ENCODE results near the gene ZNF45.

The ZNF45 gene

GRCh38 chr19:43934985-43935708 lies at the start of gene ZNF45:
Gene ZNF45 (minus strand): TSS chr19:43935282. CDS start chr19:43922185, 13,097 bp downstream.
- H3K27me3 ChIP-seq (ENCODE audit: low read depth, low read length): no peaks in the 10 kb centered on the region
- H3K4me1 ChIP-seq (ENCODE audit: control insufficient read depth in 1 of 2, insufficient read depth in 2 of 2, low read length in 2 of 2): peaks cover 8 to 15% of the 10 kb centered on the region in 2 donors
- H3K36me3 ChIP-seq (ENCODE audit: control insufficient read depth in 1 of 2, insufficient read depth in 2 of 2, low read length in 2 of 2): peaks cover 21 to 30% of the 10 kb centered on the region in 2 donors
- H3K27ac ChIP-seq (ENCODE audit: low read length): peak within 1 kb of the TSS; percentile 74
- H3K4me3 ChIP-seq (ENCODE audit: low read depth in 1 of 2, low read length in 2 of 2): peak within 1 kb of the TSS; percentile 82 to 83
- peaks cover 0 to 3% of the 10 kb centered on the region in 2 donors for H3K9me3 ChIP-seq (ENCODE audit: control insufficient read depth in 1 of 2, low read length in 2 of 2)

- H3K27ac ChIP-seq (ENCODE audit: low read length): peak overlapping the region; percentile 69
- peaks cover 3 to 16% of the 10 kb centered on the region in 2 donors for H3K36me3 ChIP-seq (ENCODE audit: control insufficient read depth in 1 of 2, insufficient read depth in 2 of 2, low read length in 2 of 2)
- H3K27me3 ChIP-seq (ENCODE audit: low read depth, low read length): no peaks in the 10 kb centered on the region
- peaks cover 5 to 24% of the 10 kb centered on the region in 2 donors for H3K9me3 ChIP-seq (ENCODE audit: control insufficient read depth in 1 of 2, low read length in 2 of 2)
- H3K4me3 ChIP-seq (ENCODE audit: low read depth in 1 of 2, low read length in 2 of 2): peak overlapping the region; percentile 83 to 85
- H3K4me1 ChIP-seq (ENCODE audit: control insufficient read depth in 1 of 2, insufficient read depth in 2 of 2, low read length in 2 of 2): peaks cover 0 to 10% of the 10 kb centered on the region in 2 donors
Observed at GRCh38 chr19:43984687-43985000, 49.6 kb upstream of the ZNF45 start.

- H3K36me3 ChIP-seq (ENCODE audit: control insufficient read depth in 1 of 2, insufficient read depth in 2 of 2, low read length in 2 of 2): peaks cover 3 to 11% of the 10 kb centered on the region in 2 donors
- H3K4me3 ChIP-seq (ENCODE audit: low read depth in 1 of 2, low read length in 2 of 2): peak within 1 kb of the TSS; percentile 83 to 85
- no peaks in the 10 kb centered on the region for H3K27me3 ChIP-seq (ENCODE audit: low read depth, low read length)
- H3K4me1 ChIP-seq (ENCODE audit: control insufficient read depth in 1 of 2, insufficient read depth in 2 of 2, low read length in 2 of 2): peaks cover 0 to 10% of the 10 kb centered on the region in 2 donors
- peaks cover 5 to 27% of the 10 kb centered on the region in 2 donors for H3K9me3 ChIP-seq (ENCODE audit: control insufficient read depth in 1 of 2, low read length in 2 of 2)
- H3K27ac ChIP-seq (ENCODE audit: low read length): peak within 1 kb of the TSS; percentile 69
Observed at GRCh38 chr19:43983912-43984686, 49.0 kb upstream of the ZNF45 start, which contains the start of gene ZNF155. Gene ZNF155 (plus strand): TSS chr19:43984188. CDS start chr19:43988544, 4,356 bp downstream.

GRCh38 chr19:43983544-43983911 lies 48.4 kb upstream of the ZNF45 start:
- Histone ChIP-seq H3K36me3 (ENCODE audit: control insufficient read depth in 1 of 2, insufficient read depth in 2 of 2, low read length in 2 of 2) (peaks cover 3 to 5% of the 10 kb centered on the region in 2 donors), H3K27ac (ENCODE audit: low read length) (no peak overlapping the region), H3K4me1 (ENCODE audit: control insufficient read depth in 1 of 2, insufficient read depth in 2 of 2, low read length in 2 of 2) (peaks cover 0 to 10% of the 10 kb centered on the region in 2 donors), H3K4me3 (ENCODE audit: low read depth in 1 of 2, low read length in 2 of 2) (peak overlapping the region; percentile 83 to 85), H3K9me3 (ENCODE audit: control insufficient read depth in 1 of 2, low read length in 2 of 2) (peaks cover 8 to 30% of the 10 kb centered on the region in 2 donors), H3K27me3 (ENCODE audit: low read depth, low read length) (no peaks in the 10 kb centered on the region)

GRCh38 chr19:43976732-43977131 lies 41.6 kb upstream of the ZNF45 start:
- Histone ChIP-seq H3K27ac (ENCODE audit: low read length) (no peak overlapping the region), H3K9me3 (ENCODE audit: control insufficient read depth in 1 of 2, low read length in 2 of 2) (peaks cover 37 to 83% of the 10 kb centered on the region in 2 donors), H3K4me1 (ENCODE audit: control insufficient read depth in 1 of 2, insufficient read depth in 2 of 2, low read length in 2 of 2) (no peaks in the 10 kb centered on the region), H3K36me3 (ENCODE audit: control insufficient read depth in 1 of 2, insufficient read depth in 2 of 2, low read length in 2 of 2) (peaks cover 0 to 9% of the 10 kb centered on the region in 2 donors), H3K27me3 (ENCODE audit: low read depth, low read length) (no peaks in the 10 kb centered on the region), H3K4me3 (ENCODE audit: low read depth in 1 of 2, low read length in 2 of 2) (peak overlapping the region in 1 of 2 donors; percentile 38)

GRCh38 chr19:43966079-43966694 lies 31.1 kb upstream of the ZNF45 start:
- peaks cover 80 to 92% of the 10 kb centered on the region in 2 donors for H3K9me3 ChIP-seq (ENCODE audit: control insufficient read depth in 1 of 2, low read length in 2 of 2)

GRCh38 chr19:43960411-43960810 lies 25.3 kb upstream of the ZNF45 start:
- peaks cover 17 to 67% of the 10 kb centered on the region in 2 donors for H3K36me3 ChIP-seq (ENCODE audit: control insufficient read depth in 1 of 2, insufficient read depth in 2 of 2, low read length in 2 of 2)
- H3K27me3 ChIP-seq (ENCODE audit: low read depth, low read length): no peaks in the 10 kb centered on the region
- H3K9me3 ChIP-seq (ENCODE audit: control insufficient read depth in 1 of 2, low read length in 2 of 2): peaks cover 41 to 82% of the 10 kb centered on the region in 2 donors
- peak overlapping the region in 1 of 2 donors; percentile 60 for H3K4me3 ChIP-seq (ENCODE audit: low read depth in 1 of 2, low read length in 2 of 2)
- no peak overlapping the region for H3K27ac ChIP-seq (ENCODE audit: low read length)
- no peaks in the 10 kb centered on the region for H3K4me1 ChIP-seq (ENCODE audit: control insufficient read depth in 1 of 2, insufficient read depth in 2 of 2, low read length in 2 of 2)

More at GRCh38 chr19:43966079-43966694, 31.1 kb upstream of the ZNF45 start:
- Histone ChIP-seq H3K4me1 (ENCODE audit: control insufficient read depth in 1 of 2, insufficient read depth in 2 of 2, low read length in 2 of 2) (no peaks in the 10 kb centered on the region), H3K36me3 (ENCODE audit: control insufficient read depth in 1 of 2, insufficient read depth in 2 of 2, low read length in 2 of 2) (peaks cover 35 to 91% of the 10 kb centered on the region in 2 donors), H3K27ac (ENCODE audit: low read length) (no peak overlapping the region), H3K4me3 (ENCODE audit: low read depth in 1 of 2, low read length in 2 of 2) (peak overlapping the region; percentile 47 to 63), H3K27me3 (ENCODE audit: low read depth, low read length) (no peaks in the 10 kb centered on the region)

GRCh38 chr19:43957891-43958290 lies 22.8 kb upstream of the ZNF45 start:
- Histone ChIP-seq H3K4me3 (ENCODE audit: low read depth in 1 of 2, low read length in 2 of 2) (peak overlapping the region in 1 of 2 donors; percentile 60), H3K9me3 (ENCODE audit: control insufficient read depth in 1 of 2, low read length in 2 of 2) (peaks cover 29 to 73% of the 10 kb centered on the region in 2 donors), H3K36me3 (ENCODE audit: control insufficient read depth in 1 of 2, insufficient read depth in 2 of 2, low read length in 2 of 2) (peaks cover 0 to 58% of the 10 kb centered on the region in 2 donors), H3K27ac (ENCODE audit: low read length) (no peak overlapping the region), H3K4me1 (ENCODE audit: control insufficient read depth in 1 of 2, insufficient read depth in 2 of 2, low read length in 2 of 2) (no peaks in the 10 kb centered on the region), H3K27me3 (ENCODE audit: low read depth, low read length) (no peaks in the 10 kb centered on the region)

- Histone ChIP-seq H3K27me3 (ENCODE audit: low read depth, low read length) (no peaks in the 10 kb centered on the region), H3K9me3 (ENCODE audit: control insufficient read depth in 1 of 2, low read length in 2 of 2) (peaks cover 22 to 62% of the 10 kb centered on the region in 2 donors), H3K4me3 (ENCODE audit: low read depth in 1 of 2, low read length in 2 of 2) (no peak overlapping the region), H3K4me1 (ENCODE audit: control insufficient read depth in 1 of 2, insufficient read depth in 2 of 2, low read length in 2 of 2) (no peaks in the 10 kb centered on the region), H3K36me3 (ENCODE audit: control insufficient read depth in 1 of 2, insufficient read depth in 2 of 2, low read length in 2 of 2) (peaks cover 0 to 47% of the 10 kb centered on the region in 2 donors), H3K27ac (ENCODE audit: low read length) (no peak overlapping the region)
Observed at GRCh38 chr19:43956827-43957226, 21.7 kb upstream of the ZNF45 start.

- H3K9me3 ChIP-seq (ENCODE audit: control insufficient read depth in 1 of 2, low read length in 2 of 2): peaks cover 11 to 24% of the 10 kb centered on the region in 2 donors
- H3K36me3 ChIP-seq (ENCODE audit: control insufficient read depth in 1 of 2, insufficient read depth in 2 of 2, low read length in 2 of 2): peaks cover 0 to 15% of the 10 kb centered on the region in 2 donors
- H3K4me3 ChIP-seq (ENCODE audit: low read depth in 1 of 2, low read length in 2 of 2): peak within 1 kb of the TSS; percentile 90 to 92
- no peaks in the 10 kb centered on the region for H3K27me3 ChIP-seq (ENCODE audit: low read depth, low read length)
- peak within 1 kb of the TSS; percentile 76 for H3K27ac ChIP-seq (ENCODE audit: low read length)
- no peaks in the 10 kb centered on the region for H3K4me1 ChIP-seq (ENCODE audit: control insufficient read depth in 1 of 2, insufficient read depth in 2 of 2, low read length in 2 of 2)
Observed at GRCh38 chr19:43950834-43951645, 16.0 kb upstream of the ZNF45 start, which contains the start of gene ZNF221. Gene ZNF221 (plus strand): TSS chr19:43951228. CDS start chr19:43962727, 11,499 bp downstream.

All from muscle layer of duodenum (tissue), 2 donors.